GM18867 (cell line): Measurements from ENCODE around the gene MCHR1.
"Not testable (repeated sequence)": the region's sequence is repeated elsewhere in the genome, so short reads cannot be mapped to it uniquely, and the experiment has no call there.

Experiments
- ATAC-seq: cut with Tn5 transposase; IDR thresholded peaks from one replicate; pipeline ENCODE4 v1.9.1; 2021; ENCODE audit warnings: mild to moderate bottlenecking, moderate library complexity; ENCODE audit not compliant: unreplicated experiment

The MCHR1 gene

DNA sequence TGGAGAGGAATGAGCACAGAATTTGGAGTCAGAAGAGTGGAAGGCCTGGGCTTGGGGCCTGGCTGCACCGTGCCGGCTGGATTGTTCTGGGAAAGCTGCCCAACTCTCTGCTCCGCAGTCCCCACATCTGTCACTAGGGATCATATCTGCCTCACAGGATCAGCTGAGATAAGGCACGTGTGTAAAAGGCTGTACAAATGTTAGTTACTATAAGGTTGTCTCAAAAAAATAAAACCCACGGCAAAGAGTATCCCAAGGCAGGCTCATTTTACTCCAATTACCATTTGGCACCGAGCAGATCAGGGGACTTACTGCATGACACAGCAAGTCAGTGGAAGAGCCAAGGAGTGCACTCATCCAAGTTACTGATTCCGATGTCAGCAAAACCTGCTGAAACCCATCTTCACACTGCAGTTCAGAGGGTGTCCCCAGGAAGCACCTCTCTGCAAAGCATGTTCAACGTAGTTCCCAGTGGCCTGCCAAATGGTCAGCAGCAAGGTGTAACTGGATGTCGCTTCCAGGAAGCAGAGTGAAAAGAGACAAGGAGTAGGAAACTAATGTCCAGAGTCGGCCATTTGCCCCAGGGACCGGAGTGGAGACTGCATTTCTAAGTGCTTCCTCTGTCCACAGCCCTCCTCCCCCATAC lies 24.6 kb upstream of the MCHR1 start:
- ATAC-seq, result no peak

- not testable (repeated sequence) for ATAC-seq
Observed at GRCh38 chr22:40655941-40656340, 23.3 kb upstream of the MCHR1 start.

DNA sequence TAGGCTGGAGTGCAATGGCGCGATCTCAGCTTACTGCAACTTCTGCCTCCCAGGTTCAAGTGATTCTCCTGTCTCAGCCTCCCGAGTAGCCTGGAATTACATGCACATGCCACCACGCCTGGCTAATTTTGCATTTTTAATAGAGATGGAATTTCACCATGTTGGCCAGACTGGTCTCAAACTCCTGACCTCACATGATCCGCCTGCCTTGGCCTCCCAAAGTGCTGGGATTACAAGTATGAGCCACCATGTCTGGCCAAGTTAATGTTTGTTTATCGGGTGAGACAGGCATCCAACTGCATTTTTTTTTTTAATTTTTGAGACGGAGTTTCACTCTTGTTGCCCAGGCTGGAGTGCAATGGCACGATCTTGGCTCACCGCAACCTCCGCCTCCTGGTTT lies 22.6 kb upstream of the MCHR1 start:
- not testable (repeated sequence) for ATAC-seq

- no peak for ATAC-seq
Observed at GRCh38 chr22:40659166-40659565, 20.1 kb upstream of the MCHR1 start.

DNA sequence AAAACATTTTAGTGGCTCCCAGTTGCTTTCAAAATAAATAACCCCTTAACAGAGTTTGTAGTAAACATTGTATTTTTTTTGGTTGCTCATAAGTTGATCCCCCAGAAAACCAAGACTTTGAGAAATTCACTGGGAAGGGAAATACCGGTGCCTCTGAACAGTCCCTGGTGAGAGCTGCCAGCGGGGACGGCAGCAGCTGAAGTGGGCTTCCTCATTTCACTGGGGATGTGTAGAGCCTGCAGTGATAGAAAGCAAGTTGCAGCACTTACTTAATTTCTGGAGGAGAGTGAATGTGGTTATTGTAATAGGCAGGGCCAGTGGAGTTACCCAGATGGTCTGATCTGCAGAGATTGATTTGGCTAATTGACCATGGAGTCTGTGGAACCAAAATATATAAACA lies 18.6 kb upstream of the MCHR1 start:
- no peak for ATAC-seq

DNA sequence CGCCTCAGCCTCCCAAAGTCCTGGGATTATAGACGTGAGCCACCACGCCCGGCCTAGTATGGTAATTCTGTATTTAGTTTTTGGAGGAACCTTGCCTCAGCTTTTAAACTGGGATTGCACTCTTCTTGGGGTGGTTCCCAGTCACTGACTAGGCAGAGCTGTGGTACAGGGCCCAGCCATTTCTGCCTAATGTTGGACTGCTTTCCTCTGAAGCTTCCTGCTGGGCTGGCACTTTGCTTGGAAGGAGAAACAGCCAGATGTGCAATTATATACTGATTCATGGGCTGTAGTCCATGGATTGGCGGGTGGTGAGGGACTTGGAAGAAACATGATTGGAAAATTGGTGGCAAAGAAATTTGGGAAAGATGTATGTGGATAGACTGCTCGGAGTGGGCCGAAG lies 17.6 kb upstream of the MCHR1 start:
- ATAC-seq, result no peak

DNA sequence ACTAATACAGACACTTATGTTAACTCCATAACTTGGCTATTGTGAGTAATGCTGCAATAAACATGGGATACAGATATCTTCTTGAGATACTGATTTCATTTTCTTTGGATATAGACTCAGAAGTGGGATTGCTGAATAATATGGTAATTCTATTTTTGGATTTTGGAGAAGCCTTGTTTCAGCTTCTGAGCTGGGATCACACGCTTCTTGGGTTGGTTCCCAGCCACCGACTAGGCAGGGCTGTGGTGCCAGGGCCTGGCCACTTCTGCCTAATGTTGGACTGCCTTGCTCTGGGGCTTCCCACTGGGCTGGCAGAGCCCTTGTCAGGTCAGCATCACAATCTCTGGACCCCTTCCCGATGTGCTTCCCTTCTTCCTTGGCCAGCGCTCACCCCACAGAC lies 14.0 kb upstream of the MCHR1 start:
- no peak for ATAC-seq

- no peak for ATAC-seq
Observed at GRCh38 chr22:40666151-40666848, 13.0 kb upstream of the MCHR1 start.

DNA sequence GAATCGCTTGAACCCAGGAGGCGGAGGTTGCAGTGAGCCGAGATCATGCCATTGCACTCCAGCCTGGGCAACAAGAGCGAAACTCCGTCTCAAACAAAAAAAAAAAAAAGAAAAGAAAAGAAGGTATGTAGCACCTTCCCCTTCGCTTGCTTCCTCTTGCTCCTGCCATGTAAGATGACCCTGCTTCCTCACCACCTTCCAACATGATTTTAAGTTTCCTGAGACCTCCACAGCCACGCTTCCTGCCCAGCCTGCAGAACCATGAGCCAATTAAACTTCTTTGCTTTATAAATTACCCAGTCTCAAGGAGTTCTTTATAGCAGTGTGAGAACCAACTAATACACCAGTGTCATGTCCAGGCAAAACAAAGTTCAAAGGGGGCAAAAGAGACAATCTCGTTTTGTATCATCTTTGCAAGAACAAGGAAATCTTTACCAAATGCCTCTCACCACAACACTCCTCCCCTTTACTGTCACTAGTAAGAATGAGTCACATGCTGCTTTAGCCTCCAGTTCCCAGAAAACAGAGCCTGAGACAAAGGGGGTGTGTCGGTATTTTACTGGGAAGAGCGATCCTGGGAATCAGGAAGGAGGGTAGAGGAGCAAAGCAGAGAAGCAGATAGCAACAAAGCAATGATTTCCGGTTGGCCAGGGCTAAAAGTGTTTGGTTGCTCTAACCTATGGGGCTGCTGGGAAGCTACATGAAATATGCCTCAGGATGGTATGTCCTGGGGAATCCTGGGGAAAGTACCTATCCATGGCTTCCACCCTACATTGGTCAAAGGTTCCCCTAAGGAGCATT lies 10.5 kb upstream of the MCHR1 start:
- no peak for ATAC-seq

DNA sequence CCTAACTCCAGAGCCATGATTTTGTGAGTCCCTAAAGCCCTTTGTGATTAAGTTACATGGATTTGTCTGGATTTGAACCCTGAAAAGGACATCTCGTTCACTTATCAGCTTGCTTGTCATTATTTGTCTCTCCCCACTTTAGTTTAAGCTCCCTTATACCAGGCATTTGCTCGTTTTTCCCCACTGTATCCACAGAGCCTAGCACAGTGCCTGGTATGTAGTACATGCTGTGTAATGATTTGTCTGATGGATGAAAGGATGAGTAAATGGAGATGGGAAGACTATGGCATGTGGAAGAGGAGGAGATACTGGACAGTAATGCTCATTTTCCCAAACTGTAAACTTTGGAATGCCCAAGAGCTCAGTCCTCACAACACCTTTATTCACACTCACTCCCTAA lies 9.2 kb upstream of the MCHR1 start:
- ATAC-seq, result no peak

- no peak for ATAC-seq
Observed at GRCh38 chr22:40671369-40671768, 7.9 kb upstream of the MCHR1 start.

DNA sequence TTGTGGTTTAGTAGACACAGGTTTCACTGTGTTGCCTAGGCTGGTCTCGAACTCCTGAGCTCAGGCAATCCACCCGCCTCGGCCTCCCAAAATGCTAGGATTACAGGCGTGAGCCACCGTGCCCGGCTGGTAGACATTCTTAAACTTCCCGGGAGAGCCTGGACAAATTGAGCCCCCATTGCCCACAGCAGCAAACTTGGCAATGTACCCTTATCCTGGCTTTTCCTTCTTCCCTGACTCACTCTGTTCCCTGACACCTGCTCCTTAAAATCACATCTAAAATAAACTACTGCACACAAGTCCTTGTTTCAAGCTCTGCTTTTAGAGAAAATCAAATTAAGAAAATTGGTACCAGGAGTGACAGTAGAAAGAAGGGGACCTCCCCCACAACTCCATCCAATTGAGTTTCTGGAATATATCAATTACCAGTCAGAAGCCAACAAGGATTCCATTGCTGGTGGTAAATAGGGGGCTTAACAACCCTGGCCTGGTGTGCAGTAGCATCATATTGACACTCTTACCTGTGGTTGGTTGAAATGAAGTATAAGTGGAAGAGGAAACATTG lies 7.4 kb upstream of the MCHR1 start:
- no peak for ATAC-seq

- no peak for ATAC-seq
Observed at GRCh38 chr22:40673017-40673416, 6.3 kb upstream of the MCHR1 start.

GRCh38 chr22:40674274-40674673 lies 5.0 kb upstream of the MCHR1 start:
- no peak for ATAC-seq

DNA sequence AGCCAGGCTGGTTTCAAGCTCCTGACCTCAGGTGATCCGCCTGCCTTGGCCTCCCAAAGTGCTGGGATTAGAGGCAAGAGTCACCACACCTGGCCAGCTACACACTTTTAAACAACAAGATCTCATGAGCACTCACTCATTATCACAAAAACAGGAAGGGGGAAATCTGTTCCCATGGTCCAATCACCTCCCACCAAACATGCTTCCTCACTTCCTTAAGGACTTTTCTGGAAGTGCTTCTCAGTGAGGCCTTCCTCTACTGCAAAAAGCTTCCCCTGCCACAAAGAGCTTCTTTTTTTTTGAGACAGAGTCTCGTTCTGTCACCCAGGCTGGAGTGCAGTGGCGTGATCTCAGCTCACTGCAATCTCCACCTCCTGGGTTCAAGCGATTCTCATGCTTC lies 3.1 kb upstream of the MCHR1 start:
- not testable (repeated sequence) for ATAC-seq

- no peak for ATAC-seq
Observed at GRCh38 chr22:40676644-40677043, 2.6 kb upstream of the MCHR1 start.

GRCh38 chr22:40678493-40679248 lies 613 bp upstream of the MCHR1 start:
- no peak for ATAC-seq

DNA sequence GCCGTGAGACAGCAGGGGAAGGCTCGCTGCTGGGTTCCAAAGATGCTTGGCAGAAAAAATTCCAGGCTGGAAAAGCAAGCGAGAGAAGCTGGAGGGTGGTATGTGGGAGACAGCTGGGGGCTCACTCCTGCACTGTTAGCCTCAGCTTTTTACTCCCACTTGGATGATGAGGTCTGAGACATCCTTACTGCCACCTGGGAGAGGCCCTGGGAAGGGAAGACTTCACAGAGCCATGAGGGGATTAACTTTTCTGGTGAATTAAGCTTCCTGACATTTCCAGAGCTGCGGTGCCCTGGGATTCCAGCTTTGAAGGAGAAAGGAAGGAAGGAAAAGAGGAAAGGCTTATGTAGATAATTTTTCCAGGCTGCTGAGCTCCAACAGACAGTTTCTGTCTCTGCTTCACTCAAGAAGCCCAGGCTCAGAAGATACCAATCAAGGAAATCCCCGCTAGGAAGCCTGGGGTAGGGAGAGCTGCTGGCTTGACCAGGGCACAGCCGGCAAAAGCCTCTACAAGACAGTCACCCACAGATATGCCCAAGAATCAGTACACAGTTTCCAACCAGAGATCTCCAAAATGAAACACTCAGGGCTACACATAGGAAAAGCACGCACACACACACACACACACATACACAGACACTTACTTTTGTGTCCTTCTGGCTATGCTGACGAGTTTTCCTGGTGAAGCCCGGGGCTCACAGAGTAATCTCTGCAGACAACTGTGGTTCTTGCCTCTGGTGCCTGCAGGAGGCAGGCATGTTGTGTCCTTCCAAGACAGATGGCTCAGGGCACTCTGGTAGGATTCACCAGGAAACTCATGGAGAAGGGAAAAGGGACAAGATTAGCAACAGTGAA lies 907 bp downstream of the MCHR1 start:
- ATAC-seq, result no peak

DNA sequence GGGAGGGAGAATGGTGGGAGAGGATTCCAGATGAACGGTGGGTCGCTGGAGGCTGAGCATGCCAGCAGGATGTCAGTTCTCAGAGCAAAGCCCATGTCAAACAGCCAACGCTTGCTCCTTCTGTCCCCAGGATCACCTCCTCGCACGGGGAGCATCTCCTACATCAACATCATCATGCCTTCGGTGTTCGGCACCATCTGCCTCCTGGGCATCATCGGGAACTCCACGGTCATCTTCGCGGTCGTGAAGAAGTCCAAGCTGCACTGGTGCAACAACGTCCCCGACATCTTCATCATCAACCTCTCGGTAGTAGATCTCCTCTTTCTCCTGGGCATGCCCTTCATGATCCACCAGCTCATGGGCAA lies 1.5 kb downstream of the MCHR1 start:
- no peak for ATAC-seq

GRCh38 chr22:40681451-40681850 lies 2.2 kb downstream of the MCHR1 start:
- ATAC-seq, result no peak
